Heart left ventricle (tissue), 16 donors: ENCODE data around the gene STK11. TPM values are rescaled to one million over a fixed set of nuclear protein-coding genes. Genes with fewer than 3 reads are reported as not detected.

Source experiments
- ATAC-seq, 4 donors: fragments of 200-7000 bp; cut with Tn5 transposase; one replicate each; pipeline ENCODE4 v1.9.1; 2020 to 2022; ENCODE audit warnings: moderate library complexity in 4 of 4, mild to moderate bottlenecking in 3 of 4, moderate number of reproducible peaks in 1 of 4
- DNase-seq, 5 donors: peaks; one replicate each; pipeline ENCODE4 v3.0.0-alpha.2; 2020
- H3K27ac ChIP-seq, 12 donors: fragments of 200-600 bp; sonication (generic) in 4 of 12; one replicate each; pipeline versions ENCODE4 v1.5.0 to v1.8.0; 2016 to 2022; ENCODE audit warnings: mild to moderate bottlenecking in 2 of 12
- H3K27me3 ChIP-seq, 9 donors: fragments of 200-600 bp; sonication (generic) in 2 of 9; one replicate each; pipeline versions ENCODE4 v1.5.1 to v1.8.0; 2016 to 2022; ENCODE audit warnings: mild to moderate bottlenecking in 3 of 9
- H3K36me3 ChIP-seq, 9 donors: fragments of 200-600 bp; sonication (generic) in 2 of 9; one replicate each; pipeline versions ENCODE4 v1.5.0 to v1.8.0; 2018 to 2022; ENCODE audit warnings: mild to moderate bottlenecking in 2 of 9
- H3K4me1 ChIP-seq, 12 donors: fragments of 200-600 bp; sonication (generic) in 4 of 12; one replicate each; pipeline versions ENCODE4 v1.5.0 to v1.8.0; 2016 to 2022; ENCODE audit warnings: mild to moderate bottlenecking in 3 of 12
- H3K4me3 ChIP-seq, 12 donors: fragments of 200-600 bp; sonication (generic) in 4 of 12; one replicate each; pipeline versions ENCODE4 v1.5.0 to v1.8.0; 2017 to 2022; ENCODE audit warnings: mild to moderate bottlenecking in 9 of 12, moderate library complexity in 4 of 12
- H3K9me3 ChIP-seq, 12 donors: fragments of 200-600 bp; sonication (generic) in 4 of 12; one replicate each; pipeline versions ENCODE4 v1.5.0 to v1.8.0; 2016 to 2022; ENCODE audit warnings: mild to moderate bottlenecking in 1 of 12
- POLR2A ChIP-seq, 2 donors: fragments of 450-650 bp; IDR thresholded peaks; one replicate each; pipeline ENCODE4 v1.6.1; 2017; ENCODE audit warnings: antibody characterized with exemption in 2 of 2, mild to moderate bottlenecking in 2 of 2, moderate library complexity in 2 of 2
- WGBS, 4 donors: extraction: QIAGEN DNeasy Blood & Tissue Kit in 2 of 4; methylation state at CpG; one replicate each; pipeline versions ENCODE4 v1.1.5 to v1.1.7; 2013 to 2018; 5-methylcytosine and 5-hydroxymethylcytosine counted together
- intact Hi-C, 10 donors: fragments of 100-400 bp; cut with DNase I; formaldehyde crosslinking; loops; one replicate each; pipeline versions ENCODE4 v1.11.1 to v1.14.2; 2022
- polyA plus RNA-seq, 2 donors: library from polyadenylated mRNA; stranded (reverse); fragments of 200-250 nt; gene quantifications; one replicate each; pipeline ENCODE4 v1.2.3, GENCODE V29; 2013
- total RNA-seq, 9 donors: library from RNA; depleted of rRNA in 2 of 9; stranded (reverse); fragments of >200 nt in 2 of 9; fragmentation: NEBNext Ultra II Directional in 3 of 9; extraction: Animal tissue kit (Norgen Biotek cat#: 25700) in 3 of 9; gene quantifications; one replicate each; pipeline versions ENCODE4 v1.1.0 to v1.2.4, GENCODE V29; 2016 to 2023
- TF ChIP-seq, protein P1 (sequence below), 12 donors: fragments of 200-600 bp; sonication (generic) in 4 of 12; IDR thresholded peaks; one replicate each; pipeline versions ENCODE4 v1.5.0 to v1.8.0; 2018 to 2022; ENCODE audit warnings: antibody characterized with exemption in 12 of 12, mild to moderate bottlenecking in 5 of 12
- donor health status: ischemic (EF 13 %, LVEDD 7.1; RV severe dilation, severe dysfunction).
- donor health status: healthy with polysubstance abuse.
- donor health status: DM: no; HTN: yes; CAD: no.
- donor health status: DM: no; HTN: no; CAD: no.
- donor health status: ischemic (EF 25% LVEDD 6.9; RV normal size, moderate dysfunction).
- donor health status: ischemic (EF 25% LVEDD 5.7; RV mildly dilated, moderate dysfunction).
- donor health status: healthy.
- donor health status: DM: yes; HTN: yes; CAD: no.
- donor health status: ischemic (EF 35%, LVEDD 5.7; RV mildly dilated, moderate dysfunction).
- donor health status: nonischemic (EF 11% LVEDD 7.7; RV severe dilation, severe dysfunction).
- donor health status: DM: yes; HTN: yes; CAD: no.
- donor health status: PGD.
- donor health status: ischemic (EF 29% LVEDD 5.4; RV normal size, mild dysfunction).
- donor health status: nonischemic (EF 23%, LVEDD 6.1; RV moderate dilation, normal function).

Gene STK11
- total and polyA plus RNA-seq, 11 donors, result 44.7 to 92.0 (median 50.7) TPM

DNA sequence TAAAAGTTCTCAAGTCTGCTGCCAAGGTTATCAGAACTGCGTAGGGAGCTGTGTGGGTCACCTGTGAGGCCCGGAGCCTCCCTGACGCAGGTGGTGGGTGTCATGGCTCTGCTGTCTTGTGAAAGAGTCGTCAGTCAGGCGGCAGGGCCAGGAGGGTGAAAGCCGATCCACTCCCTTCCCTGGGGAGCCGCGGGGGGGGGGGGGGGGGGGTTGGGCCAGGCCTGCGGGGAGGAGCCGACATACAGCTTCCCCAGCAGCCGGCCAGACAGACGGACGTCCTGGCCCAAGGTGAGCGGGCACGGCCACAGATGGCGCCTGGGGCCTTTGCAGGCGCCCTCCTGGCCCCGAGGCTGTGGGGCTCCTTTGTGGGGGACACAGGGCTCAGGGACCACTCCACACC lies 43.9 kb upstream of the STK11 start:
- 62 to 81% (median 68%) methylated on average over 5 to 18 of the region's 18 CpGs for WGBS, 4 donors
- intact Hi-C loops, result no loop called here
- TF ChIP-seq POLR2A (IDR thresholded peaks at IDR 0.05), result no peak
- TF ChIP-seq, protein P1, sequence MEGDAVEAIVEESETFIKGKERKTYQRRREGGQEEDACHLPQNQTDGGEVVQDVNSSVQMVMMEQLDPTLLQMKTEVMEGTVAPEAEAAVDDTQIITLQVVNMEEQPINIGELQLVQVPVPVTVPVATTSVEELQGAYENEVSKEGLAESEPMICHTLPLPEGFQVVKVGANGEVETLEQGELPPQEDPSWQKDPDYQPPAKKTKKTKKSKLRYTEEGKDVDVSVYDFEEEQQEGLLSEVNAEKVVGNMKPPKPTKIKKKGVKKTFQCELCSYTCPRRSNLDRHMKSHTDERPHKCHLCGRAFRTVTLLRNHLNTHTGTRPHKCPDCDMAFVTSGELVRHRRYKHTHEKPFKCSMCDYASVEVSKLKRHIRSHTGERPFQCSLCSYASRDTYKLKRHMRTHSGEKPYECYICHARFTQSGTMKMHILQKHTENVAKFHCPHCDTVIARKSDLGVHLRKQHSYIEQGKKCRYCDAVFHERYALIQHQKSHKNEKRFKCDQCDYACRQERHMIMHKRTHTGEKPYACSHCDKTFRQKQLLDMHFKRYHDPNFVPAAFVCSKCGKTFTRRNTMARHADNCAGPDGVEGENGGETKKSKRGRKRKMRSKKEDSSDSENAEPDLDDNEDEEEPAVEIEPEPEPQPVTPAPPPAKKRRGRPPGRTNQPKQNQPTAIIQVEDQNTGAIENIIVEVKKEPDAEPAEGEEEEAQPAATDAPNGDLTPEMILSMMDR (IDR thresholded peaks at IDR 0.05), result no peak
- Histone ChIP-seq H3K27ac (no peak overlapping the region), H3K36me3 (peaks cover 0 to 10% (median 0%) of the 10 kb centered on the region in 9 donors), H3K9me3 (no peaks in the 10 kb centered on the region), H3K4me1 (peaks cover 0 to 27% (median 7%) of the 10 kb centered on the region in 12 donors), H3K4me3 (no peak overlapping the region), H3K27me3 (no peaks in the 10 kb centered on the region)
- DNase-seq (peak in 1 of 5 donors; percentile 28), ATAC-seq (no peak)

DNA sequence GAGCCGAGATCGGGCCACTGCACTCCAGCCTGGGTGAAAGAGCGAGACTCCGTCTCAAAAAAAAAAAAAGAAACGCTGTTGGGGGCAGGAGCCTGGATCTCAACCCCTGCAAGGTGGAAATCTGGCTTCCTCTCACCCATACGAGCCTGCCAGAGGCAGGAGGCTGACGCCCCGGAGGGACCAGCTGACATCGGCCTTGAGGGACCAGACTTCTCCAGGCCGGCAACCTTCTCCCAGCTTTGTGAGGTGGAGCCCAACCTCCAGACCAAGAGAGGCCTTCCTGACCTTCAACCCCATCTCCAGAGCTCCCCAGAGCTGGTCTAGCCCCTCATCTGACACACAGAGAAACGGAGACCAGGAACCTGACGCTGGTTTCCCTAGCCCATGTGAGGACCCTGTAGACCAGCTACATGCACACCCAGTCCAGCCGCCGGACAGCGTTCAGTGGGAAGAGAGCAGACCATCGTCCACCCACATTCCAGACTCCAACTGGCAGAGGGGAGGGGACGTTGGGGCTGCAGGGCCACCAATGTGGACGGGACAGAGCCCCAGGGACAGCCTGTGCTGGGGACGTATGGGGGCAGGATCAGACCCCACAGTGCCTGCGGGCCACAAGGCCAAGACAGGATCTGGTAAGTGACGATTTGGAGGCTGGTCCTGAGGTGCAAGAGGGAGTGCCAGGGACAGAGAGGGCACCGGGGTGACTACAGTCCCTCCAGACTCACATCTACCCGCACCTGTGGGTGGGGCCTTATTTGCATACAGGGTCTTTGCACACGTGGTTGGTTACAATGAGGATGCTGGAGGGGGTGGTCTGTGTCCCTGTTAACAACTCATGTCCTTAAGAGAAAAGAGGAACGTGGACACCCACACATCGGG lies 42.9 kb upstream of the STK11 start:
- TF ChIP-seq, protein P1 (IDR thresholded peaks at IDR 0.05), result no peak
- TF ChIP-seq POLR2A (IDR thresholded peaks at IDR 0.05), result no peak
- Histone ChIP-seq H3K27me3 (no peaks in the 10 kb centered on the region), H3K9me3 (no peaks in the 10 kb centered on the region), H3K4me1 (peaks cover 0 to 27% (median 7%) of the 10 kb centered on the region in 12 donors), H3K36me3 (peaks cover 0 to 18% (median 0%) of the 10 kb centered on the region in 9 donors), H3K4me3 (peak overlapping the region in 2 of 12 donors; percentile 12 to 13), H3K27ac (peak overlapping the region in 5 of 12 donors; percentile 20 to 58 (median 33))
- no peak for ATAC-seq
- intact Hi-C loops, result no loop called here
- WGBS, 4 donors, result 78 to 84% (median 82%) methylated on average over 22 to 26 of the region's 26 CpGs
- peak in 1 of 5 donors; percentile 21 for DNase-seq

DNA sequence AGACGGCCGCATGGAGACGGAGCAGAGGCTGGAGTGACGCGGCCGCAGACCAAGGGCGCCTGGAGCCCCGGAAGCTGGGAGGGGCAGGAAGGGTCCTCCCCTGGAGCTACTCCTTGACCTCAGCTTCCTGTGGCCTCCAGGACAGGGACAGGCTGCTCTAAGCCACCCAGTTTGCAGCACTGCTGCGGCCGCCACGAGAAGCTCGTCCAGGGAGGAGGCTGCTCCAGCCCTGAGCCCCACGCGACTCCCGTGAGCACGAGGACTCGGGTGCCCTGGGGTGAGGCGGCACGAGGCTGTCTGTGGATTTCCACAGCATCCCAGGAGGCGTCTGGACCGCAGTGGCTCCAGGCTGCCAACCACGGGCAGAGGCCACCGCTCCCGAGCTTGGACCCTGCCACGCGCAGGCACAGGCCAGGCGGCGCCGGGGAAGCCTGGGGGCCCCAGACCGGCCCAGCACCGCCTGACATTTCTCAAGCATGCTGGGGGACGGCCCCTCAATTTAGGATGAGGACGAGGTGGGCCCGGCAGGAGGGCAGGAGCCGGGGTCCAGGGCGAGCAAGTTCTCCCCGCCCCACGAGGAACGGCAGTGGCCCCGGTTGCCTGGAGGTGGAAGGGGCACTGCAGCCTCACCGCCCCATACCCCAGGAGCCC lies 42.2 kb upstream of the STK11 start:
- ATAC-seq, result peak; percentile 42 to 70 (median 56)
- no peaks in the 10 kb centered on the region for H3K9me3 ChIP-seq
- H3K4me1 ChIP-seq, result peaks cover 0 to 27% (median 7%) of the 10 kb centered on the region in 12 donors
- peak overlapping the region in 6 of 12 donors; percentile 13 to 58 (median 31) for H3K27ac ChIP-seq
- intact Hi-C loops, result no loop called here
- WGBS, 4 donors, result 78 to 85% (median 81%) methylated on average over 17 to 41 of the region's 41 CpGs
- peak in 4 of 5 donors; percentile 8 to 72 (median 66) for DNase-seq
- no peaks in the 10 kb centered on the region for H3K27me3 ChIP-seq
- TF ChIP-seq, protein P1 (IDR thresholded peaks at IDR 0.05), result no peak
- no peak for TF ChIP-seq POLR2A (IDR thresholded peaks at IDR 0.05)
- H3K4me3 ChIP-seq, result peak overlapping the region in 5 of 12 donors; percentile 10 to 17 (median 13)
- peaks cover 0 to 20% (median 0%) of the 10 kb centered on the region in 9 donors for H3K36me3 ChIP-seq
